SKM-1 treated with dmso at 0.1 percent for 144 hours (cell line): ENCODE data around the gene CCNY.

ENCODE experiments used
- DNase-seq: peaks from one replicate; lab custom pipeline; 2025; ENCODE audit not compliant: unreplicated experiment; lab: John Stamatoyannopoulos, UW

The CCNY gene

GRCh38 chr10:35575640-35576039, 239.3 kb downstream of the CCNY start:
- DNase-seq = no peak

- no peak for DNase-seq
These were observed 240.4 kb downstream of the CCNY start for GRCh38 chr10:35576730-35577129.

GRCh38 chr10:35577926-35578617, 241.8 kb downstream of the CCNY start:
- DNase-seq = no peak

- DNase-seq = no peak
These were observed 242.3 kb downstream of the CCNY start for GRCh38 chr10:35578618-35578956.

- no peak for DNase-seq
These were observed 242.8 kb downstream of the CCNY start for GRCh38 chr10:35579116-35579515.

- no peak for DNase-seq
These were observed 243.6 kb downstream of the CCNY start for GRCh38 chr10:35579726-35580422.

- no peak for DNase-seq
These were observed 244.1 kb downstream of the CCNY start for GRCh38 chr10:35580423-35580770.

GRCh38 chr10:35581655-35582054, 245.3 kb downstream of the CCNY start:
- DNase-seq = no peak

GRCh38 chr10:35584946-35585345, 248.6 kb downstream of the CCNY start:
- DNase-seq = no peak

GRCh38 chr10:35585356-35585755, 249.0 kb downstream of the CCNY start:
- no peak for DNase-seq

GRCh38 chr10:35585903-35586535, 249.7 kb downstream of the CCNY start:
- no peak for DNase-seq

- DNase-seq = no peak
These were observed 252.5 kb downstream of the CCNY start for GRCh38 chr10:35588836-35589235.

GRCh38 chr10:35592441-35592840, 256.1 kb downstream of the CCNY start:
- no peak for DNase-seq

- no peak for DNase-seq
These were observed 258.1 kb downstream of the CCNY start for GRCh38 chr10:35594115-35595079.

GRCh38 chr10:35595106-35595505, 258.8 kb downstream of the CCNY start:
- no peak for DNase-seq

- DNase-seq = no peak
These were observed 262.1 kb downstream of the CCNY start for GRCh38 chr10:35598379-35598778.

- DNase-seq = no peak
These were observed 263.9 kb downstream of the CCNY start for GRCh38 chr10:35600193-35600592.

- no peak for DNase-seq
These were observed 268.9 kb downstream of the CCNY start, which contains the start of gene GJD4 for GRCh38 chr10:35605191-35605590. Gene GJD4 (plus strand): TSS chr10:35605341. CDS start chr10:35605568, 227 bp downstream.

- DNase-seq = no peak
These were observed 270.1 kb downstream of the CCNY start for GRCh38 chr10:35606430-35606829.

GRCh38 chr10:35607475-35608327, 271.4 kb downstream of the CCNY start:
- DNase-seq = no peak
